Prostate gland (tissue), 2 donors: ENCODE measurements around the gene MAP3K15.

ENCODE experiments used
- POLR2A ChIP-seq: fragments of 450-650 bp; IDR thresholded peaks from one replicate; pipeline ENCODE4 v1.6.1; 2016; ENCODE audit warnings: antibody characterized with exemption, mild to moderate bottlenecking
- POLR2AphosphoS5 ChIP-seq: sonication (generic); formaldehyde crosslinking; IDR thresholded peaks from one replicate; pipeline ENCODE4 v1.6.1; 2017; ENCODE audit warnings: antibody characterized with exemption
- TF ChIP-seq, protein P1 (sequence below), 4 experiments: fragments of 200-600 bp in 2 of 4; fragments of 450-650 bp in 2 of 4; sonication (generic) in 2 of 4; IDR thresholded peaks; 1 replicate in 3 of 4; 2 replicates in 1 of 4; pipeline ENCODE4 v1.5.1; 2016 to 2019; ENCODE audit warnings: antibody characterized with exemption in 4 of 4, mild to moderate bottlenecking in 2 of 4, moderate library complexity in 2 of 4

DNA sequence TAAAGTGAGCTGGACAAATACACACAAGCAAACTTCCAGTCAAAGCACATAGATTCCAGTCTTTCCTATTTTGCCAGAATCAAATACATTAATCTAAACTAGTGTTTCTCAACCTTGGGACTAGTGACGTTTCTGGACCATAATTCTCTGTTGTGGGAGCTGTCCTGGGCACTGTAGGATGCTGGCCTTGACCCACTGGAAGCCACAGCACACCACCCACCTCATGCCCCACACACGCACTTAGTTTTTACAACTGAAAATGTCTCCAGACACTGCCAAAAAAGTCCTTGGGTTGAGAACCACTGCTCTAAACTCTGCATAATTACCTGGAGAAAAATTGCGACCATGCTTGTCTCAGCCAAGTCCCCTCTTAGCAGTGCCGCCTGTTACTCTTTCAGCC is 57.6 kb downstream of the MAP3K15 start:
- TF ChIP-seq, protein P1, sequence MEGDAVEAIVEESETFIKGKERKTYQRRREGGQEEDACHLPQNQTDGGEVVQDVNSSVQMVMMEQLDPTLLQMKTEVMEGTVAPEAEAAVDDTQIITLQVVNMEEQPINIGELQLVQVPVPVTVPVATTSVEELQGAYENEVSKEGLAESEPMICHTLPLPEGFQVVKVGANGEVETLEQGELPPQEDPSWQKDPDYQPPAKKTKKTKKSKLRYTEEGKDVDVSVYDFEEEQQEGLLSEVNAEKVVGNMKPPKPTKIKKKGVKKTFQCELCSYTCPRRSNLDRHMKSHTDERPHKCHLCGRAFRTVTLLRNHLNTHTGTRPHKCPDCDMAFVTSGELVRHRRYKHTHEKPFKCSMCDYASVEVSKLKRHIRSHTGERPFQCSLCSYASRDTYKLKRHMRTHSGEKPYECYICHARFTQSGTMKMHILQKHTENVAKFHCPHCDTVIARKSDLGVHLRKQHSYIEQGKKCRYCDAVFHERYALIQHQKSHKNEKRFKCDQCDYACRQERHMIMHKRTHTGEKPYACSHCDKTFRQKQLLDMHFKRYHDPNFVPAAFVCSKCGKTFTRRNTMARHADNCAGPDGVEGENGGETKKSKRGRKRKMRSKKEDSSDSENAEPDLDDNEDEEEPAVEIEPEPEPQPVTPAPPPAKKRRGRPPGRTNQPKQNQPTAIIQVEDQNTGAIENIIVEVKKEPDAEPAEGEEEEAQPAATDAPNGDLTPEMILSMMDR (IDR thresholded peaks at IDR 0.05) = no peak
- TF ChIP-seq POLR2A (no peak), POLR2AphosphoS5 (no peak)
